ENCODE measurements around the gene AOPEP.

The AOPEP gene

DNA sequence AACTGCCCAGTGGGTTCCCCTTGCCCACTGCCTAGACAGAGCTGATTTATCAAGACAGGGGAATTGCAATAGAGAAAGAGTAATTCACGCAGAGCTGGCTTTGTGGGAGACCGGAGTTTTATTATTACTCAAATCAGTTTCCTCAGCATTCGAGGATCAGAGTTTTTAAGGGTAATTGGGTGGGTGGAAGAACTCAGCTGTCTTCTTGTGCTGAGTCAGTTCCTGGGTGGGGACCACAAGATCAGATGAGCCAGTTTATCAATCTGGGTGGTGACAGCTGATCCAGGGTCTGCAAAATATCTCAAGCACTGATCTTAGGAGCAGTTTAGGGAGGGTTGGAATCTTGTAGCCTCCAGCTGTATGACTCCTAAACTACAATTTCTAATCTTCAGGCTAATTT, 152.3 kb downstream of the AOPEP start:
- peak; percentile 43 for DNase-seq

DNA sequence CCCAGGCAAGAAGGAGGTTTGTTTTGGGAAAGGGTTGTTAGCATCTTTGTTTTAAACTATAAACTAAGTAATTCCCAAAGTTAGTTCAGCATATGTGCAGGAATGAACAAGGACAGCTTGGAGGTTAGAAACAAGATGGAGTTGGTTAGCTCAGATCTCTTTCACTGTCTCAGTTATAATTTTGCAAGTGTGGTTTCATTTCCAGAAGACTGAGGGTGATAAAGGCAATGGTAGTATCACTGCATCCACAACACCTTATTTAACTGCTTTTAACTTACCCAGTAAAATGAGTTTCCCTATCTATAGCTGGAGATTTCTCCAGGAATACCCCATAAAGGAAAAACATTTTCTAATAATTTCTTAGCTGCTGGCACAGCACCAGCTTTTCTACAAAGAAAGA, 152.7 kb downstream of the AOPEP start:
- DNase-seq = no peak

DNA sequence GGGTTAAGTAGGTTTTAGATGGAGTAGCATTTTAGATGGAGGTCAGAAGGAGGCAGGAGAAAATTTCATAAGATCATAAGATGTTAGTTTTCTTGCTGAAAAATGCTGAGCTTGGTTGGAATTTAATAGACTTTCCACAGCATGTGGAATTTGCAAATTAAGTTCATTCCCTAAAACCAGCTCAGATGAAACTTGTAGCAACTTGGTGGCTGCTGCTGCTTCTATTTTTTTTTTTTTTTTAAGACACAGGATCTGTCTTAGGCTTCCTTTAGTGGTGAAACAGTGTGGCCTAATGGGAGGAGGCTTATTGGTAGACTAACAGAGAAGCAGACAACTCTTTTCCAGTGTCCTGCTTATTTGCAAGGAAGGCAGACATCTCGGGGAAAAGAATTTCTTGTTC, 154.5 kb downstream of the AOPEP start:
- DNase-seq = no peak

DNA sequence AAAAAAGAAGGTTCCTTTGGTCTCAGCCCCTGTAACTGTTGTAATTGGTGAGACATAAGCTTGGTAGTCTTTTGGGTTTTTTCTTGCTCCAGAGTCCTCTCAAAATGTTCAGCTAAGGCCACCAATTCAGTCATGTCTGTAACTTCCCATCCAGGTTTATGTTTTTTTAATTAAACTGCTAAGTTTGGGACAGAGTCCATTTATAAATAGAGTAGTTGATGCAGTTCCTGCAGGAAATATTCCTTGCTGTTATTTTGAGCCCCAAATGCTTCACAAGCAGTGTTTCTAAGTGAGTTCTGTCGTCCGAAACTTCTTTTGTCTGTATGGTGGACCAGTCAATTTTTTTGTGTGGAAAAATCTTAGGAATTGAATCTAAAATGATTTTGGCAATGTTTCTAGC, 155.0 kb downstream of the AOPEP start:
- no peak for DNase-seq

DNA sequence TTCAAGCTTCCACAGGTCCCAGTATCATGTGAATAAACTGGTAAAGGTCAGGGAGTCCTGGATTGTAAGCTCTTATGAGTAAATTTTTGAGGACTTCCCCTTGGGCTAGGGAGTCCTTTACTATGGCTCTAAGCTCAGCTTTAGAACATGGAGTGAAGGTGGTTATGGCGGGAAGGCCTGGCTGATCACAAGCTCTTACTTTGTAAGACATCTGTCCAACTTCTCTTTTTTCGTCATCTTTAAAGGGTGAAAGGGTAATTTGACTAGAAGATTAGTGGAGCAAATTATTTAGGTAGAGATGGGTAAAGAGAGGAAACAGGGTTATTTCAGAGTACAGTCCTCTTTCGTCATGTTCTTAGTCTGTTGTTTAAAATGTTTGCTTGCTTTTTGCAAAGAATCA, 155.4 kb downstream of the AOPEP start:
- DNase-seq = no peak

DNA sequence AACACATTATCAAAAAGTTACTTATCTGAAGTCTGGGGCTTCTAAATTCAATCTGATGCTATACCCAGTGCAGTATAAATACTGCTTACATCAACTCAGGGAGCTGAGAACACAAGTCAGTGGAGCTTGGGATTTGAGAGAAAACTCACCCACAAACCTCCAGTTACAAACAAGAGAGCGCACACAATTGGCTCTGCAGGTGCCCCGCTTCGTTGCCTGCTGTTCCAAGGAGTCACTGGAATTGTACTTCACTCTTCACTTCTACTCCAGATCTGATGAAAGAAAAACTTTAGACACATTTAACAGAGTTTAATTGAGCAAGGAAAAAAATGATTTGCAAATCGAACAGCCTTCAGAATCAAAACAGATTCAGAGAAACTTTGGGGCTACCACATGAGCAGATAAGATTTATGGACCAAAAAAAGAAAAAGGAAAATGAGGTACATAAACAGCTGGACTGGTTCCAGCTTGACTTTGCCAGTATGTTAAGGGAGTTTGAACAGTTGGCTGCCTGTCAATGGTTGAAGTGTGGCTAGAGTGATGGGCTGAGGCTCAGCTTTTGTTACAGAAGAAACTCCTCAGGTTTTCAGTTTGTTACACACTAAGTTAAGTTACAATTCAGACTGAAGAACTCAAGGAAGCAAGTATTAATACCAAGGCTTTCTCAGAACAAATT, 156.6 kb downstream of the AOPEP start:
- no peak for DNase-seq

DNA sequence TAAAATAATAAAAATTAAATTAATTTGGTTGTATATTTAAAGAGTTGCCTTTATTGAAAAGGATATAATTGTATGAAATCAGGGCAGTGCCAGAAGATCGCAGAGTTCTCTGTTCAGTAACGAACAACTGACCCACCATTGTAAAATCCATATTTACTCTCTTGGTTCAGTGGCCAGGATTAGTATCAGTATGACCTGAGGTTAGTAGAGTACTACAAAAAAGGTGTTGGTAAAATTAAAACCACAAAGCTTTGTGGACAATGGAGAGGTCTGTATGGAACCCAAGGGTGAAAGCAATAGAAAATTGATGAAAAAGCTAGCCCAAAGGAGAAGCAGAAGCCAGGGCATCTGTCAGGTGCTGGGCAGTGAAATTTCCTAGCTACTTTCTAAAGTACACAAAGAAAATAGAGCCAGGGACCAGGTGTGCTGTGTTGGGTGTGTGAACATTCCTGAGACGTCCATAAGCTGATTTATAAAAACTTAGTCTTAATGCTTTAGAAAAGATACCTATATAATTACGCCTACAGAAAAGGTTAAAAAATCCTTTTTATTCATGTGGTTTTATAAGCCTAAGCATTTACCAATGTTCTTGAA, 159.5 kb downstream of the AOPEP start:
- DNase-seq = no peak

DNA sequence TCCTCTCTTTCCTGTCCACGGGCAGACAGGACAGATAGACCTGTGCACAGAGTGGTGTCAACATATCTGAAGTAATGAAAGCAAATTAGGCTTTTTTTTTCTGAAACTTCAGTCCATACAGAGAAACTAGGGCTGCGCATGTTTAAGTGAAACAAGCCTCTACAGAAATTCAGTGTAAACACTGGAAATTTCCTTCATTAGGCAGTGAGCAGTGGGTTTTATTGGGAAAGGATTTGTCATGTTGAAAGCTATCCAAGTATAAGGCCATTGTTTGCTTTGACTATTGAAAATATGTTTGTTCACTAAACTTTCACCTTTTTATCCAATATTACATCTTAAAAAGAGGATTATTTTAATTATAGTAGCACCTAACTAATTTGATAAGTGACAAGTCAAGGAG, 161.2 kb downstream of the AOPEP start:
- no peak for DNase-seq

DNA sequence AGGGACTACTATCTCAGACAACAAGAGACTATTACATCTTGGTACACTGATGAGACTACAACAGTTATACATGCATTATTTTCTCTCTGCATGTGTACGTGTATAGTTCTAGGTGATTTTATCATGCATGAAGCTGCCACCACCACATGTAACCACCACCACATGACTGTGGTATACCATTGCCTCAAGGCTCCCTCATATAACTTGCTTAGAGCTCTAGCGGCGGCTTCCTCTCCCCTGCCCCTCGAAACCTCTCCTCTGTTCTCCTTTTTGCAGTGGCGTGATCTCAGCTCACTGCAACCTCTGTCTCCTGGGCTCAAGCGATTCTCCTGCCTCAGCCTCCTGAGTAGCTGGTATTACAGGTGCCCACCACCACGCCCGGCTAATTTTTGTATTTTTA, 162.3 kb downstream of the AOPEP start:
- DNase-seq = no peak

DNA sequence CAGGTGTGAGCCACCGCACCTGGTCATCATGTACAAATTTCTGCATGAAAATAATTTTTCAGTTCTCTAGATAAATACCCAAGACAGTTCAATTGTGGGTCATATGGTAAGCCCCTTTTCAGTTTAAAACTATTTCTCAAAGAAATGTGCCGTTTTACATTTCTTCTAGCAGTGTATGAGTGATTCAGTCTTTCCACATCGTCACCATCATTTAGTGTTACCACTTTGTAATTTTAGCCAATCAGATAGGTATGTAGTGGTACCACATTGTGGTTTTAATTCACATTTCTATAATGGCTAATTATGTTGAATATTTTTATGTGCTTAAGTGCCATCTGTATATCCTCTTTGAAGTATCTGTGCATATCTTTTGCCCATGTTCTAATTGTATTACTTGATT, 163.1 kb downstream of the AOPEP start:
- no peak for DNase-seq

DNA sequence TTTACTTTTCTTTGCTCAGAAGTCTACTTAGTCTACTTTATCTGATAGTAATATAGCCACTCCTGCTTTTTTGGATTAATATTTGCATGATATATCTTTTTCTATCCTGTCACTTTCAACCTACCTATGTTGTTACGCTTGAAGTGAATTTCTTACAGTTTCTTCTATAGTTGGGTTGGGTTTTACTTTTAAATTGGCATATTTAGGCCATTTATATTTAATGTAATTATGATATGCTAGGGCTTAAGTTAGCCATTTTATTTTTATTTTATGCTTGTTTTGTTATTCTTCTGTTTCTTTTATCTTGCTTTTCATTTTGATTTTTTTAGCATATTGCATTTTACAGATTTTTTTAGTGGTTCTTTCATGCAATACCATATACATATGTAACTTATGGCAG, 164.7 kb downstream of the AOPEP start:
- no peak for DNase-seq

DNA sequence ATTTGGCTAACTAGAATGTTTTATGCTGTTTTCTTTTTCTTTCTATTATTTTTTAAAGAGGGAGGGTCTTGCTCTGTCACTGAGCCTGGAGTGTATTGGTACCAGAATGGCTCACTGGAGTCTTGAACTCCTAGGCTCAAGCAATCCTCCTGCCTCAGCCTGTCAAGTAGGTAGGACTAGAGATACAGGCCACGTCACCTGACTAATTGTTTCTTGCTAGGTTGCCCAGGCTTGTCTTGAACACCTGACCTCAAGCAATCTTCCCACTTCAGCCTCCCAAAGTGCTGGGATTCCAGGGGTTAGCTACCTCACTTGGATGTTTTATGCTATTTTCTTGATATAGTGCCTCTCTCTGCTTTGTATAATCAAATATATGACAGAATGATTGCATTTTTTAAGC, 166.2 kb downstream of the AOPEP start:
- no peak for DNase-seq

DNA sequence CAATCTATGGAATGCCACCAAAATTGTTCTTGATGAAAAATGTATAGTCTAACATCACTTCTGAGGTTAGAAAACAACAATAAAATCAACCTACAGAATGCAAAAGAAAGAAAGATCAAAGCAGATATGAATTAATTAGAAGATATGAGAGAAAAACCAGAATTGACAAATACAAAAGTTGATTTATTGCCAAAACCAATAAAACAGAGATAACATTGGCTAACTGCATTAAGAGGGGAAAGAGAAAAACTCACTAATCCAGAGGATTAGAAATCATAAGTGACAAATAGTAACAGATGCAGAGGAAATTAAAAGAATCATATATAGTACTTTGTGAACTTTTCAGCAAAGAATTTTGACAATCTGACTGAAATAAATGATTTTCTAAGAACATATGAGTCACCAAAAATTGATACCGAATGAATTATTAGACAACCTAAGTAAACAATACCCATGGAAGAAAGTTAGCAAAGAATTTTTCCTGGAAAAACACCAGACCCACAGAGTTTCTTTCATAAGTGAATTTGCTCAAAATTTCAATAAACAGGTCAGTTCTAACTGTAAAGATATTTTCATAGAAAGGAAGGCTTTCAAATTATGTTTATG, 167.7 kb downstream of the AOPEP start:
- no peak for DNase-seq

DNA sequence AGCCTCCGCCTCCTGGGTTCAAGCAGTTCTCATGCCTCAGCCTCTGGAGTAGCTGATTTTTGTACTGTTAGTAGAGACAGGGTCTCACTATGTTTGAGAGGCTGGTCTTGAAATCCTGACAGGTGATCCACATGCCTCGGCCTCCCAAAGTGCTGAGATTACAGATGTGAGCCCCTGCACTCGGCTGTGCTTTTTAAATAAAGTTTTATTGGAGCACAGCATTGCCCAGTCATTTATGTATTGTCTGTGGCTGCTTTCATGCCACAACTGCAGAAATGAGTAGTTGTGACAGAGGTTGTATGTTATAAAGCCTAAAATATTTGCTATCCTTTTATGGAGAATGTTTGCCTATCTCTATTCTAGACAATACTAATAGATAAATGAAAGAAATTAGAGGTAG, 169.2 kb downstream of the AOPEP start:
- DNase-seq = no peak

DNA sequence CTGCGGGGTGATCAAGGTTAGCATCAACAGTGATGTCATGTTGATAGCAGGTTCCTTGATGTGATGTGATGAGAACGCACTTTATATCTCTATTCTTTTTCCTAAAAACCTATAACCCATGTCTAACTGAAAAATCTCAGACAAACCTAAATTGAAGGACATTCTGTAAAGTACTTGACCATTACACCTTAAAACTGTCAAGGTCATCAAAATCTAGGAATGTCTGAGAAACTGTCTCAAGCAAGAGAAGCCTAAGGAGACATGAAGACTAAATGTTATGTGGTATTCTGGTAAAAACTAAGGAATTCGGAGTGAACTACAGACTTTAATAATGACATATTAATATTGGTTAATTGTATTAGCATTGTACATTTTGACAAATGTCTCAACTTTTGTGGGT, 170.0 kb downstream of the AOPEP start:
- DNase-seq = no peak

DNA sequence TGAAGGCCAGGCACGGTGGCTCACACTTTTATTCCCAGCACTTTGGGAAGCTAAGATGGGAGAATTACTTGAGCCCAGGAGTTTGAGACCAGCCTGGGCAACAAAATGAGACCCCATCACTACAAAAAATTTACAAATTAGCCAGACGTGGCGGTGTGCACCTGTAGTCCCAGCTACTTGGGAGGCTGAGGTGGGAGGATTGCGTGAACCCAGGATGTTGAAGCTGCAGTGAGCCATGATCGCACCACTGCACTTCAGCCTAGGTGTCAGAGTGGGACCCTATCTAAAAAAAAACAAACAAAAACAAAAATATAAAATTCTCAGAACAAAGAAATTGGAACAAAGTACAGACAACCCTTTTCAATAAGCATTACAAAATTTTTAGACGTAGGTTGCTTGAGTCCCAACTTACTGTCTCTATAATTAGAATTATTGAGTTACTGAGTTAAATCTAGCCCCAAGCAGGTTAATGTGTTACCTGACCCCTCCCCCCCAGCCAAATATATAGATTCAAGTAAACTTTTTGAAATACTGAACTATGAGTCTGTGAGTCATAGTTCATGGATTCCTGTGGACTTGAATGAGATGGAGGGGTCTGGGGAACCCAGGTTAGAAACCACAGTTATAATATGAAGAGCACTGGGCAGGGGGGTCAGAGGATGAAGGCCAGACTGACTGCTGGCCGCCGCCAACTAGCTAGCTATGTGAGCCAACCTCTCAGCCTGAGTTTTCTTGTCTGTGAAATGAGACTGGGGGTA, 173.1 kb downstream of the AOPEP start:
- DNase-seq = no peak

DNA sequence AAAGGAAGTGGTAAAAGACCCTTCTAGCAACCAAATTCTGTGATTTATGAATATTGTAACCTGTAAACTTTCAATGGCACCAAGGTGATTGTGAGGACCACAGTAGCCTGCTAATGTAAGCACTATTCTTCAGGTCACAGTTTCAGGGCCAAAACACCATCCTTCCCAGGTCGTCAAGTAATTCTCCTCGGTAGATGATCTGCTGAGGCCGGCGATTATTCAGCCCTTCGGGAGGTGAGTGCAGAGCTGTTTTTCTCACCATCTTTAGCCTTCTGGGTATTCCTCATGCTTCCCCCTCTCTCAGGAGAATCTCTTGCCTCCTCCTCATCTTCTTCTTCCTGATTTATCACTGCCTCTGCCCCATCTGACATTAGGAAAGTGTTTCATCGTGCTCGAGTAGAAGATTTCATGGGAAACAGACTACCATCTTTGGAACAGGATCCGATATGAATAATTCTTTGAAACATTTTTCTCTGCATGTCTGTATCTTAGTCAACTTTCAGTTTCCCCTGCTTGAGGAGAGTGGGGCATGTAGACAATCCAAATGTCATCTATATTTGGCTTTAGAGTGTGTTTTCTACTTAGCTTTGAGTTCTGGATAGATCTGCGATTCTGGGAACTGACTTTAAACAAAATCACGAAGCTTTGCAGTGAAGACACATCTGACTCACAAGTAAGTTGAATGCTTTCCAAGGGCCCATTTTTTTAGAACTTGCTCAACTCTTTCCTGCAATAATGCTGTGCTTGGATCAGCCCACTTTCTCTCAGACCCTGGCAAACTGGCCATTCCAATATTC, 173.9 kb downstream of the AOPEP start:
- DNase-seq = no peak

DNA sequence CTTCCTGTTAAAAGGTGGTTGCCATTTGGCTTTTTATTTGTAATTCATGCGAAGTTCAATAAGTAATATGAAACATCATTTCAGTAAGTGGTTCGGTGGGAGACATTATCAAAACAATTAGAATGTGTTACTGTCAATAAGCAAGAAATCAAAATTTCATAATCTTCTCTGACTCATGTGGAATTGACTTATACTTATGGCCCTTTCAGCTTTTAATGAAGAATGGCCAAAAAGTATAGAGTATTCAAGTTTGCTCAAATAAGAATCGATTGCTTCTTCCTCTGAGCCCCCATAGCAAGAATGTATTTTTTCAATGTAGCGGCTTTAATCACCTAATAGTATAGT, 174.5 kb downstream of the AOPEP start:
- no peak for DNase-seq

DNA sequence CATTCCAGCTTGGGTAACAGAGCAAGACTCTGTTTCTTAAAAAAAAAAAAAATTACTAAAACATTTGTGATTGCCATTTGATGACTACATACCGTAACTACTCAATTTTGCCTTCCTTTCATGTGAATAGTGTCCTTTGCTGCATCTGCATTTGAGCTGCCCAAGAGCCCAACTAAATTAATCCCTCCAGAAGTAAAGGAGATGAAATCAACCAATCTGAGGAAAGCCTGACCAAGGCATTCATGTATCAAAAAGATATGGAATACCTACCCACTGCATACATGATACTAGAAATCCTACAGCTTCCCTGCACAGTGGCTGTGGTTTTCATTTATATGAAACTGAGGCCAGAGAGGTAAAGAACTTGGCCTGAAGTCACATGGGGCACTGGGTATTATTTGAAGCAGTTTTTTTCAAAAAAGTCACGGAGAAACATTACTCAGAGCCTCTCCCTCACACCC, 177.5 kb downstream of the AOPEP start:
- no peak for DNase-seq

DNA sequence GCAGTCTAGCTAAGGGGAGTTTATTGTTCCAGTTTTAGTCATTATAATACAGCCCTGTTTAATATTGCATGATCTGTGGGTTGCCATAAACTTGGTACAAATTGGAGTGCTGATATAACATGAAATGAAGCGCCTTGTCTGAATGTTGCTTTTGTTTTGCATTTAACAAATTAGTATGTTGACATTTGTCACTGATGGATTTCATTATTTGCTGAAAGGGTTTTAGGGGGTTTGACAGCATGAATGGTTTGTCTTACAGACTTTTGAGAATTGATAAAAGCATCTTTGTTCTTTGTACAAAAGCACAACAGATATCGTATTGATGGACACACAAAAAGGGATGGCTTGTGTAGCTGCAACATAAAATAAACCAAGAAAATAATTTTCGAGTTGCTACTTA, 178.3 kb downstream of the AOPEP start:
- DNase-seq = no peak

DNA sequence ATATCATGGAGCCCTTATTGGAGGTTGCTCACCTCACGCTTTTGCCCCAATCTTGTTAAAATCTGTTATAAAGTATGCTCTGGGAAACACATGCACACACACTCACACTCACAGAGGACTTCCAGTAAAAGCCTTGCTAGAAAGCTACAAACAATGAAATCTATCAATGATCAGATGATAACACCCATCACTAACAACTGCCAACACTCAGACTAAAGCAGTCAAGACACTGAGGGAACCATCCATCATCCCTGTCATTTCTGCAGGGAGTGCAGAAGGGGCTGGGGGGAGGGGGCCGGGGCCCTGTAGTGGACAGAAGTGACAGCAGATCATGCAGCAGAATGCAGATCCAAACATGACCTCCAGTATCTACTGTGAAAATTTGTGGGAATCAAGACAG, 179.1 kb downstream of the AOPEP start:
- DNase-seq = no peak

DNA sequence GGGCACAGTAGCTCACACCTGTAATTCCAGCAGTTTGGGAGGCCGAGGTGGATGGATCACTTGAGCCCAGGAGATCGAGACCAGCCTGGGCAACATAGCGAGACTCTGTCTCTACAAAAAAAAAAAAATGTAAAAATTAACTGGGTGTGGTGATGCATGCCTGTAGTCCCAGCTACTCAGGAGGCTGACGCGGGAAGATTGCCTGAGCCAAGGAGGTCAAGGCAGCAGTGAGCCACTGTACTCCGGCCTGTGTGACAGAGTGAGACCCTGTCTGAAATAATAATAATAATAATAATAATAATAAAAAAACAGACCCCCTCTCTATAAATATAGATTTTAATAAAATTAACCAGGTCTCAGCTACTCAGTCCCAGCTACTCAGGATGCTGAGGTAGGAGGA, 179.7 kb downstream of the AOPEP start:
- DNase-seq = peak; percentile 3

DNA sequence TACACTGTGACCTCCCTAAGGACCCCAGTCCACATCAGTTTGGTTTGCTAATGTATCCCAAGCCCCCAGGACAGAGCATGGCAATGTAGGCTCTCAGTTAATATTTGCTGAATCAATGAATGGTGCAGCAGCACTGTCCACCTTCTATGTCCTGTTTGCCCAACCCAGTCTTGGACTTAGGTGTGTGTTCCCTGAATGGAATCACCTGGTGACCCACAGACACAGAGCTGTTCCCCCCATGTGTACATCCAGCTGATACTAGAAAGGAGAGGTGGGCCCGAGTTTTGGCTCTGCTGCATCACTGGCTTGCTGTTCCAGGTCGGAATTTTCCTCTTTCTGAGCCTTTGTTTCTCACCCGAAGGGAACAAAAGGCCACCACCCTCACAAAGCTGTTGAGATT, 180.2 kb downstream of the AOPEP start:
- peak; percentile 18 for DNase-seq

Data from stimulated activated CD8-positive, alpha-beta memory T cell treated with anti-CD3 and anti-CD28 coated beads, Interleukin-4, amount 100 ng/mL, for 48 hours (primary cell).